SKM-1 treated with dmso at 0.1 percent for 144 hours (cell line): ENCODE data around the gene FREM3.
"Not testable (repeated sequence)": the region's sequence is repeated elsewhere in the genome, so short reads cannot be mapped to it uniquely, and the experiment has no call there.

Experiments
- DNase-seq: peaks from one replicate; lab custom pipeline; 2025; ENCODE audit not compliant: unreplicated experiment; lab: John Stamatoyannopoulos, UW

The FREM3 gene

DNA sequence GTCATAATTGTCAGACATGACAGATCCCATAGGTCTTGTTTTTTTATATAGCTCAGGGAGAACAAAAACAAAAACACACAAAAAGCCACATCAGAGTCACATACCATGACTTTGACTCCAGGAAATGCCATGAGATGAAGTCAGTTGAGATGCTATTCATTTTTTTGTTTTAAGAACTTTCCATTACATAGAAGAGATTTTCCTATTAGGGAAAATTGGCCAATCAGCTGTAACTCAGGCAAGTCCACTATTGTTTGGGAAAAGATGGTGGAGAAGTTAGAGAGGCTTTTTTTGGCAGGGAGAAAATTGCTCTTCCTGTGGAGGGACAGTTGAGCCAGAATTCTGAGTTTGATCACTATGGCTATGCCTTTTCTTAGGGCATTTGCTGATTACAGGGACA lies 114.4 kb downstream of the FREM3 start:
- no peak for DNase-seq

DNA sequence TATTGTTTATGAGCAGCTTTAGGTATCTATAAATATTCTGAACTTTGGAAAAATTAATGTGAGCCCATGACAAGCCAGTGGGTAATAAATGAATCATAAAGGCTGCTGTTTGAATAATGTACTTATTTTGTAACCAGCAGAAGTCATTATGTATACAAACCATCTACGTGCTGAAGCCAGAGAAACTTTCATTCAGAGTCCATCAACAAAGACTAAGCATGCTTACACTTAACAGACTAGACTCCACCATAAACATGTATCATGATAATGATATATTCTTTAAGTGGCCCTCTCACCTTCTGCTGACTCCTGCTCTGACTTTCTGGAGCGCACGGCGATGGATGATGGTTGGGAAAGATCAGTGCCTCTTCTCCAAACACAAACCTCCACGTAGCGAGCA lies 114.9 kb downstream of the FREM3 start:
- no peak for DNase-seq

DNA sequence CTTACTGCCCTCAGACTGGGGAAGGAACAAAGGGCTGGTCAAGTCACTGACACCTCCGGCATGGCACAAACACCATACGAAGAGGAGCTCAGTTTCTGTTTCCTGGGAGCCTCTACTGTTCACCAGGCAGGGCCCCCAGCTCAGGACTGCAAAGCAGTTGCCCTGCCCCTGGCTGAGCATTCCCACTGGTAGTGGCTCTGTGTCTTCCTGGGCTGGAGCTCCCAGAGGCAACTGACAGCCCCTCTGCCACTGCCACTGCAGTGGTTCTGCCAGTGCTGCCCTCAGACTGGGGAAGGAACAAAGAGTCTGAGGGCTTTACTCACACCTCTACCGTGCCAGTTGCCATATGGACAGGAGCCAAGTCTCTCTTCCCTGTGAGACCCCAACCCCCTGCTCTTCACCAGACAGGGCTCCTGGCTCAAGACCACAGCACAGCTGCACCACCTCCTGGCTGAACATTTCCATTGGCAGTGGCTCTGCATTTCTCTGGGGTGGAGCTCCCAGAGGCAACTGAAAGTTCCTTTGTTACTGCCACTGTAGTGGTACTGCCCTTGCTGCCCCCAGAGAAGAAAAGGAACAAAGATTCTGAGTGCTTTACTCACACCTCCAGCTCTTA lies 119.0 kb downstream of the FREM3 start:
- no peak for DNase-seq

DNA sequence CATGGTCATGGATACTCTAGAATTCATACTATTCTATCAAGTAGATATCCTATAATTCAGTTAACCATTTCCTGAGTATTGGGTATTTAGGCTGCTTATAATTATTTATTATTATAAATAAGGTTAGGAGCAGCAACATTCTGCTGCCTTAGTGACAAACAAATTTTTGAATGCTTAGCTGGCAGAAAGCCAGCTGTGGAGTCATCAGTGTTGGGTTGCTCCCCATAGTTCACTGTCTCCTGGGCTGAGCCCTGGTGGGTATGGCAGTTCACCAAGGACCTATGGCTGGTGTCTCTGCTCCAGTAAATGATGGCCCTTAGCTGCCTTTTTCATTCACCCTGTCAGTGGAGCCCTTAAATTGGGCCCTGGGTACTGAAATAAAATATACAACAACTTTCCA lies 125.1 kb downstream of the FREM3 start:
- no peak for DNase-seq

DNA sequence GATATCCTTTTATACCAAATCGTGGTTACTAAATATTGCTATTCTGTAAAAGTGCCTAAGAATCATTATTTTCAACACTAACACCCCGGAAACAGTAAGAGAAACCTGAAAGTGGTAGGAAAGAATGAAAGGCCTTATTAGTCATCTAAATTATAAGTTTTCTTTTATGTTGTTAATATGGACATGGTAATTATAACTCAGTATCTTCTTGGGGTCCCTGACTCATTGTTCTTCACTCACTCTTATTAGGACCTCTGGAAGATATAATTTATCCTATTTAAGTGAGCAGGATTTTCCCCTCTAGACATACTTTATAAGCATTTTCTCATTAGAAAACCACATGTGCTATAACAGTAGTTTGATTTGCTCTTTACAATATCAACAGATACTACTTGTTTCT lies 136.0 kb downstream of the FREM3 start:
- no peak for DNase-seq

DNA sequence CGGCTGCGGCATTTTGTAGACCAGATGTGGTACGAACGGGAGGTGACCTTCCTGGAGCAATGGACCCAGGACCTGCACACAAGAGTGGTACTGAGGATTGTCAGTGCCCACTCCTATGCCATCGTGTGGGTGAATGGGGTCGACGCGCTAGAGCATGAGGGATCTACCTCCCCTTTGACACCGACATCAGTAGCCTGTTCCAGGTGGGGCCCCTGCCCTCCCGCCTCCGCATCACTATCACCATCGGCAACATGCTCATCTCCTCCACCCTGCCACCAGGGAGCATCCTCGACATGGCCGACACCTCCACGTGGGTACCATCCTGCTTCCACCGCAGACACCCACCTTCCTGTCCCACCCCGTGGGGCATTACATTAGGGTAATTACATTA lies 140.7 kb downstream of the FREM3 start:
- DNase-seq, result no peak

DNA sequence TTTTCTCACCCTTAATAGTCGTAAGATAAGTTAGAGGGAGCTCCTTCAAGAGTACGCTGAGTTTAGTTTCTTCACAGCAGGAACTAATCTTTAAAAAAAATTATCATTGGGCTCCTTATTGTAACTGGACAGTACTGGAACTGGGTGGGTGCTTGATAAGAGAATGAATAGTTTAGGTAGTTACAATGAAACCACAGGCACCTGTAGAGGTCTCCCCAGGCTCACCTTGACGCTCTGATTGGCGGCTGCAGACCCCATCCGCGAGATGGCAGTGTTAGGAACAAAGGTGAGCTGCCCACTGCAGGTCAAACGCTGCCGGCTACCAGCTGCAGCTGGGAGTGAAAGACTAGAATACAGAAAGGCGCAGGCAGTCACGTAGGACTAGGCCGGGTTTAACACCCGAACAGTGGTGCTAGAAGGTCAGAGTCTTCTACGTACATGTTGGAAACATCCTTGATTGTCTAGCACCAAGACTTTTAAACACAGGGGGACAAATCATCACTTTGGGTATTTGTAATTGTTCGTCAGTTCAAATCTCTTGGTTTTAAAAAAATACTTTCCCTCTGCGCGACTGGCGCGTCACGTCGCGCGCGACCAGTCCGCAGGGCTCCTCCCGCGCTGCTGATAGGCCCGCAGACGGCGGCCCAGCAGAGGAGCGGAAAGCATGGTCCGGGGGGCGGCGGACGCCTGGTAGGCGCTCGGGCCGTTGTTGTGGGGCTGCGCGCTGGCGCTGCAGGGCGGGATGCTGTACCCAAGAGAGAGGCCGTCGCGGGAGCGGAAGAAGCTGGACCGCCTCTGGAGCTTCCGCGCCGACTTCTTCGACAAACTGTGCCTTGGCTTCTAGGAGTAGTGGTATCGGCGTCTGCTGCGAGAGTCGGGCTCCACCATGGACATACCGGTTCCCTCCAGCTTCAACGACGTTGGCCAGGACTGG lies 141.4 kb downstream of the FREM3 start:
- DNase-seq, result no peak

DNA sequence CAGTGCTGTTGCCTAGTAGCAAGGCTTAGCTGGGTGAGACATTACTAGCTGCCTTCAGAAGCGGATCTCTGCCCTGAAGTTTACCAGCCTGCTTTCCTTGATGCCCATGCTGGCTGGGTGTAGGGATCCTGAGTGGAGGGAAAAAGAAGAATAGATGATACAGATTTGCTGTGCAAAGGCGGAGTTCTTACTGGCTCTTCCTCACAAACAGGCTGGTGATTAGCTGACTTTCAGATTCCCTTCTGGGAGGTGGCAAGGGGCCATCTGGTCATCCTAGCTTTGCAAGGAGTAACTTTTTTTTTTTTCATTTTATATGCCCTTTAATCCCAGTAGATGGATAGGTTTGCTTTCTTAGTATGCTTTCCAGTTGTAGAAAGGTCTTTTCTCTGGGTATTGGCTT lies 142.2 kb downstream of the FREM3 start:
- DNase-seq, result no peak

DNA sequence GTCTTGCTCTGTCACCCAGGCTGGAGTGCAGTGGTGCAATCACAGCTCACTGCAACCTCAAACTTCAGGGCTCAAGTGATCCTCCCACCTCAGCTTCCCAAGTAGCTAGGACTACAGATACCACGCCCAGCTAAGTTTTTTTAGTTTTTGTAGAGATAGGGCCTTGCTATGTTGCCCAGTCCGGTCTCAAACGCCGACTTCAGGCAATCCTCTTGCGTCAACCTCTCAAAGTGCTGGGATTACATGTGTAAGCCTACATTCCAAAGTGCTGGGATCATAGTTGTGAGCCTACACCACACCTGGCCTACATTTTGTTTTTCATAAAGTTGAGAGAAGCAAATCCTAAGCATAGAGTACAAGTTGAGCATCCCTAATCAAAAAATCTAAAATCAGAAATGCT lies 144.8 kb downstream of the FREM3 start:
- DNase-seq, result no peak

DNA sequence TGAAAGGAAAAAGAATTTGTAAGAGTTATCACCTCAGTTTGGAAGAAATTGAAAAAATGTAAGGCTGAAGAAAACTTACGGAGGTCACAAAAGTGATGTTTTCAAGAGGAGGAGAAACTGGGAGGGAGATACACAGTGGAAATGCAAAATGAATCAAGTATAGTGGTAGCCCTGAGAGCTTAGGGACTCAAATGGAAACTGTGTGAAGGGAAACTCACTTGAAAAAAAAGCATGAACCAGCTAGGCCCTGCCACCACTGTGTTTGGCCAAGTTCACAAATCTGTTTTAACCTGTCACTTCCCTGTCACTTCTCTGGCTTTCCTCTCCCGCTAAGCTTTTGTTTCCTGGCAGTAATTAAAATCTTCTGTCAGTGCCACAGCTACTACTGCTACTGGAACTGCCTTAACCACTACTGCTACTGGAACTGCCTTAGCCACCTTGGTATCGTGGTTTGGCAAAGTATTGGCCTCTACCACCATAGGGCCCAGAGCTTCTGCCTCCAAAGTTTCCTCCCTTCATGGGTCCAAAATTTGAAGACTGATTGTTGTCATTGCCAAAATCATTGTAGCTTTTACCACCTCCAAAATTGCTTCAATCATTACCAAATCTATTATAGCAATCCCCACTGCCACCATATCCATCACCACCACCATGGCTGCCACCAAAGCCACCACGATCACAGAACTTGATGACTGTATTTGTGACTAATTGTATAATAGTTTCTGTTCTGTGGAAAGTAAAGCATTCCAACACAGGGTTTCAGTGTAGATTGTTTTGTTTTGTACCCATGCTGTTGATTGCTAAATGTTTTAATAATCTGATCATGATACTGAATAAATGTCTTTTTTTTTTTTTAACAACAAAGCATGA lies 145.5 kb downstream of the FREM3 start:
- no peak for DNase-seq

DNA sequence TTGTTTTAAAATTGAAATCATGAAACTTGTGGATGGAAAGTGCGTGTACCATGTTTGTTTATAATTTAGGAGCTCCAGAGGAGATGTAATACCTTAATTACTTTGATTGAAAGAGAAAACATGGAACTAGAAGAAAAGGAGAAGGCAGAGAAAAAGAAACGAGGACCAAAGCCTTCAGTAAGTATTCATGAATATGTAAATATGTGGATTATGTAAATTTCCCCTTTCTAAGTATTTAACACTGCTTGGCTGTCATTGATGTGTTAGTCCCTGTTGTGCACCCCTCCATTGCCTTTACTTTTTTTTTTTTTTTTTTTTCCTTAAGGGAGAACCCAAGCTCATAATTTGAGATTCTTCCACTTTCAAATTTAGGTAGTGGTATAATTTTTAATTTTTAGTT lies 150.5 kb downstream of the FREM3 start:
- no peak for DNase-seq

DNA sequence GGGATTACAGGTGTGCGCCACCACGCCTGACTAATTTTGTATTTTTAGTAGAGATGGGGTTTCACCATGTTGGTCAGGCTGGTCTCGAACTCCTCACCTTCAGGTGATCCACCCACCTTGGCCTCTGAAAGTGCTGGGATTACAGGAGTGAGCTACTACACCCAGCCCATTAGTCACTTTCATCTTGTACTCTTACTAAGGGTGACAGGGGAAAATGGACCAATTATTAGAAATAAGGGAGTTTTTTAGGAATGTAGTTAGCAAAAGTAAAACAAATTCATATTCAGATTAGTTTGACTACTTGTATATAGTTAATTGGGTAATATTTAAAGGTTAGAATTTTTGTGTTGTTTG lies 160.8 kb downstream of the FREM3 start:
- no peak for DNase-seq

DNA sequence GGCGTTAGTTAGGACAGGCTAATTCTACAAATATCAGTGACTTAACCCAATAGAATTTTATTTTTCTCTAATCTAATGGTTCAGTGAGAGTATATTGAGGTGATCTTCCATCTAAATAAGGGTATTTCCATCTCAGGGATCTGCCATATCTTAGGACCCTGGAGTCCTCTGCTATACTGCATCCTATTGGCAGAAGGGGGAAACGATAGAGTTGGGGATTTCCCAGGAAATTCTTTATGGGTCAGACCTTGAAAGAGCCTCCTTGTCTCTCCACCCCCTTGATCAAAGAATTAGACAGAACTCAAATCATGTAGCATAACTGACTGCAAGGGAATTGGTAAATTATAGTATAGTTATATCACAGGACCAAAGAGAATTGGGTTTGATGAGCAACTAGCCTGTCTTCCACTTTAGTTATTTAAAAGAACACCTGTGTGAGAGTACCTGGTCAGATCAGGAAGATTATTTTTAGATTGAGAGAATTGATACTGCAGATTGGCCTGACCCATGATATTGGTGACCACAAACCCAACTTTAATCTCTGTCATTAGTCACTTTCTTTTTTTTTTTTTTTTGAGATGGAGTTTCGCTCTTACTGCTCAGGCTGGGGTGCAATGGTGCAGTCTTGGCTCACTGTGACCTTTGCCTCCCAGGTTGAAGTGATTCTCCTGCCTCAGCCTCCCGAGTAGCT lies 161.4 kb downstream of the FREM3 start:
- no peak for DNase-seq

DNA sequence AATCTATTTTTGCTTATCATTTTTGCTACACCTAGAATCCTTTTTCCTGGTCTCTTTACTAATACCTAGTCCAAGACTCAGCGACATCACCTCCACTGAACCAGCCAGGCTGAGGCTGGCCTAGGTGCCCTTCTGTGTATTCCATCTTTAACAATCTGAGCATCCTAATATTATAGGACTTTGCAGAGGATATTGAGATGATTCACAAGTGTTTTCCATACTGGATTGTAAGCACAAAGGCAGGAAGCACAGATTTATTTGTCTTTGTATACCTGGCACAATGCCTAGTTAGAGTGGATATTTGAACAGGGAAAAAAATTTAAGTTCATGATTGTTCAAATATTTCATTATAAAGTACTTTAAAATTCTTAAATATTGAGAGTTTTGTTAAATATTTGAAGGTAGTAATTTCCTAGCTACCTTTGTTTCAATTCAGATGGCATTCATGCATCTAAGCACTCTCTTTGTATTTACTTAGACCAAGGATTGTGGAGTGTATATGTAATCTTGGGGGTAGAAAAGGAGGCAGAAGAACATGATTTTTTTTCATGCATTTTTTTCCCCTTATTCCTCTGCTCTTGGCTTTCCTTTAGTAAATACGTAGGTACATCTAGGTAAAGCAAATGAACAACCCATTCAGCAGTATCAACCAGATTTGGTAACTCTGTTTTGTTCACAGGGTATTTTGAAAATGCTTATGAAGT lies 168.5 kb downstream of the FREM3 start:
- no peak for DNase-seq

DNA sequence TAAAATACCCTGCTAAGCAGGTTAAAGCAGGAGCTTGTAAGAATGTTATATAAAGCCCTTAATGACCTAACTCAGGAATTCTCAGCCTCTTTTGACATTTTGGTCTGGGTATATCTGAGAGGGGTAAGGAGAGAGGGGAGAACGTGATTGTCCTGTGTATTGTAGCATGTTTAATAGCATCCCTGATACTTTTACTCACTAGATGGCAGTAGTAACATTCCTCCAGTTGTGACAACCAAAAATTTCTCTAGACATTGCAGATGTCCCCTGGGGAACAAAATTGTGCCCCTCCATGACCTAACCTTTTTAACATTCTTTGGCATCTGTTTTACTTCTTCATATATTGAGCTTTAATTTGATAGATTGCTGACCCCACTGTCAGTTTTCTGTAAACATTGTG lies 169.1 kb downstream of the FREM3 start:
- no peak for DNase-seq

DNA sequence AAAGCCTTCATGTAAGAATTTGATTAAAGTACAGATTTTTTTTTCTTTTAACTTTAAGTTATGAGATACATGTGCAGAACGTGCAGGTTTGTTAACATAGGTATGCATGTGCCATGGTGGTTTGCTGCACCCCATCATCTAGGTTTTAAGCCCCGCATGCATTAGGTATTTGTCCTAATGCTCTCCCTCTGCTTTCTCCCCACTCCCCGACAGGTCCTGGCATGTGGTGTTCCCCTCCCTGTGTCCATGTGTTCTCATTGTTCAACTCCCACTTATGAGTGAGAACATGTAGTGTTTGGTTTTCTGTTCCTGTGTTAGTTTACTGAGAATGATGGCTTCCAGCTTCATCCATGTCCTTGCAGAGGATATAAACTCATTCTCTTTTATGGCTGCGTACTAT lies 172.4 kb downstream of the FREM3 start:
- not testable (repeated sequence) for DNase-seq
